Activated CD8-positive, alpha-beta memory T cell treated with anti-CD3 and anti-CD28 coated beads for 36 hours (primary cell): ENCODE data around the gene ABCC8. TPM values are rescaled to one million over a fixed set of nuclear protein-coding genes. Genes with fewer than 3 reads are reported as not detected.

Experiments
- CTCF ChIA-PET: fragments of 350-600 bp; sonication (Branson Sonifier 250); formaldehyde crosslinking; loops from one replicate; lab custom pipeline; 2021; ENCODE audit warnings: antibody characterized with exemption; lab: Charles Lee
- POLR2A ChIA-PET: fragments of 350-600 bp; sonication (Branson Sonifier 250); formaldehyde crosslinking; loops from one replicate; lab custom pipeline; 2021; ENCODE audit warnings: antibody characterized with exemption; lab: Charles Lee
- total RNA-seq, 2 experiments: library from RNA; stranded (reverse); gene quantifications; one replicate each; pipeline ENCODE4 v1.2.3, GENCODE V29; 2021

ABCC8 gene
- total RNA-seq, 2 experiments from 2014 or later, result not detected

DNA sequence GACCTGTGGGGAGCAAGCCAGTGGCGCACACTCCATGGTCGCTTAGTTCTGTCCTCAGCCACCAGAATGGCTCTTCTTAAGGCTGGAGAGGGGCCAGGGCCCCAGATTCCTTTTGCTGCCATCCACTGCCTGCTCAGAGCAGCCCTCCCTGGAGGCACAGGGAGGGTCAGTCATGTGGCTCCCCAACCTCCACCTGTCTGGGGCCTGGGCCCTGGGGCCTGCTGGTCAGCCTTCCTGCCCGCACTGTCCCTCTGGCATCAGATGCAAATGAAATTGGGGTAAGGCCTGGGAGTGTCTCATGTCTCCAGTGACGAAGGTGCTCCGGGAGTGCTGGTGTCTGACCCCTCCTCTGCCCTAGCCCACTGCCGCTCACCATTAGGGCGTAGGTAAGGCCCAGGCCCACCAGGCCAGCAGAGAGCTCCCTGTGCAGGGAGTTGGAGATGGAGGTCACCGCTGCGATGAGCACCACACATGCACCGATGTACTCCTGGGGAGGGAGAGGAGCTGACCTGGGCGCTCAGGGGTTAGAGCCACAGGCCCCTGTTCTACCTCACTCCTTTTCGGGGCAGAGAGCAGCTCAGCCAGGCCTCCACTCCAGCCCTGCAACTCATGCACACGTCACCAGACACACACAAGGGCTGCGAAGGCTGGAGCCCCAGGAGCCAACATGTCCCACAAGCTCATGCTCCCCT lies 79.2 kb downstream of the ABCC8 start:
- POLR2A ChIA-PET, result no interaction called here
- CTCF ChIA-PET, result interaction anchor here (0.7 to 3.7 kb wide), 3 partner anchors 9 to 13 kb away, joined by 3 to 13 read pairs (median 4); partner anchors contain the start of gene KCNJ11

DNA sequence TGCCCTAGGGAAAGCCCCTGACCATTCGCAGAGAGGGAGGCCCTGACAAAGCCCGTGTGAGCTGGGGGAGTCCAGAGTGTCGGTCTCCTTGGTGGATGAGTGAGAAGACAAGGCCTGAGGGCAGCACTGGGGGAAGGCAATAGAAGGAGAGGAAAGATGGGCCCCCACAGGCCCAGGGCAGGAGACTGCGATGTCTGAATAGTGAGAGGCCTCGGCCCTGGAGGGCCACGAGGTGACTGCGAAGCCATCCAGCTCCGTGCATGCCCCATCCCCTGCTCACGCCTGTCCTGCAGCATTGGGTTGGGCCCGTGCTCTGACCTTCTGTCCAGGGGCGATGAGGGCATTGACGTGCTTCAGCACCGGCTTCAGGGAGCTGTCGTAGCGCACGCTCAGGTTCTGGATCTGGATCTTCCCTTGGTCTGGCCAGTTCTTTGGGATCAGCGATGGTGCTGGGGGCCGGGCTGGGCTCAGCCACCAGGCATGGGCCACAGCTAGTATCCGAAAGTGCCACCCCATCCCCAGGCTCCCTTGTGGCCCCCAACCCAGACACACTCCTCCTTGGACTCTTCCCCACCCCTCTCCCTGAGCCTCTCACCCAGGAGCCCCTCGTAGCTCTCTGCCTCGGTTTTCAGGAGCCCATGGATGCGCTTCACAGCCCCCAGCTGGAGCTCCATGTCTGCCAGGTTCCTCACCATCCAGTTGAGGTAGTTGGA lies 79.9 kb downstream of the ABCC8 start:
- ChIA-PET CTCF (interaction anchor here (0.9 to 3.7 kb wide), 2 partner anchors 10 to 12 kb away, joined by 4 to 13 read pairs; no protein-coding TSS in a partner anchor), POLR2A (no interaction called here)

DNA sequence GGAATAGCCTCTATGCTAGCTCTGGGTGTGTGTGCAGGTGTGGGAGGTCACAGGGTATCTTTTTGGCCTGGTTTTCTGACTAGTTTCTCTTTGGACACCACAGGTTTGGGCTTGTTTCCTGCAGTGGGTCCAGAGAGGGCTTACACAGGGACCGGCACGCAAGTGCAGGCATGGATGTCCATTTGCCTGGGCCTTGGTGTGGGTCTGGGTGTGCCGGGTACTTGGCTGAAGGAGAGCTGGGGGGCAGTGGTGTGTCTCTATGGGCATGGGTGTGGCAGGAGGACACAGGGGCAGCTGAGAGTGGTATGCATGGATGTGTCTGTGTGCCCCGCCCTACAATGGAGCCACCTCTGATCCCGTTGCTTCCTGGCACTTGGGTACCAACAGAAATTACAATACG lies 80.7 kb downstream of the ABCC8 start:
- POLR2A ChIA-PET, result no interaction called here
- CTCF ChIA-PET, result interaction anchor here (3.7 kb wide), 1 partner anchor 12 kb away, joined by 13 read pairs; no protein-coding TSS in a partner anchor

DNA sequence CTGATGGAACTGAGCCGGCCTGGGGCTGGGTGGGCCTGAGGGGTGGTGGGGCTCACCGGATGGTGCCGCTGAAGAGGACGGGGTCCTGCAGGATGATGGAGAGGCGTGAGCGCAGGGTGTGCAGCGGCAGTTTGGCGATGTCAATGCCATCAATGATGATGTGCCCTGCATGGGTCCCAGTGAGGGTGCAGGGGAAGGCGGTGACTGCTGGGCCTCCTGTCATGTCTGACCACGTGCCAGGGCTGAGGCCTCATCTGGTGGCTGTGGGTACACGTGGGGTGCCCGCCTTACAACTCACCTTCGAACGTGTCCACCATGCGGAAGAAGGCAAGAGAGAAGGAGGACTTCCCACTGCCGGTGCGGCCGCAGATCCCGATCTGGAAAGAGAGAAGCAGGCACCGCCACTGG lies 81.1 kb downstream of the ABCC8 start:
- CTCF ChIA-PET, result no interaction called here

DNA sequence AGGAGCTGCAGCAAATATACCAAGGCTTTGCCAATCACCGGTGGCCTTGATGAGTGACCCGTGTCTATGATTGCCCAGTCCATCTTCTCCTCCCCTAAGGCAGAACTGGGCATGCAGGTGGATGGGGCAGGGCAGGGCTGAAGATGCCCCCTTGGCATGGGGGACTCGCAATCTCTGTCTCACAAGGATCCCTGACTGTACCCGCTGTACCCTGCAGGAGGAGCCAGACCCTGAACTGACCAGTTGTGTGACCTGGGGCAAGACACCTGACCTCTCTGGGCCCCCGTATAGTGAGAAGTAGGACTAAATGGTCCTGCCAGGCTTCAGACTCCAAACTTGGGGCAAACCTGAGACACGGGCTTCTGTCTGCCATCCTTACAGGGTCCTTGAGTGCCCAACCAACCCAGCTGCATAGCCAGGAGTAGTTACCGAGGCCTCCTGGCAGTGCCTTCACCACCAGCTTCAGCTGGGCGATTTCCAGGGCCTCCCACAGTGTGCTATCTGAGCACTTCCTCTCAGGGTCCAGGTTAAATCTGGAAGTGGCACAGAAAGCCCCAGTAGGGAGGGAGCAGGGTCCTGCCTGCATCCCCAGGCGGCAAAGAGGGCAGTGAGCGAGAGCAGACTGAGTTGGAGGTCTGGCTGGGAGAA lies 81.8 kb downstream of the ABCC8 start:
- CTCF ChIA-PET, result no interaction called here
- POLR2A ChIA-PET, result no interaction called here

More for the DNA sequence above, 81.1 kb downstream of the ABCC8 start:
- POLR2A ChIA-PET, result no interaction called here

DNA sequence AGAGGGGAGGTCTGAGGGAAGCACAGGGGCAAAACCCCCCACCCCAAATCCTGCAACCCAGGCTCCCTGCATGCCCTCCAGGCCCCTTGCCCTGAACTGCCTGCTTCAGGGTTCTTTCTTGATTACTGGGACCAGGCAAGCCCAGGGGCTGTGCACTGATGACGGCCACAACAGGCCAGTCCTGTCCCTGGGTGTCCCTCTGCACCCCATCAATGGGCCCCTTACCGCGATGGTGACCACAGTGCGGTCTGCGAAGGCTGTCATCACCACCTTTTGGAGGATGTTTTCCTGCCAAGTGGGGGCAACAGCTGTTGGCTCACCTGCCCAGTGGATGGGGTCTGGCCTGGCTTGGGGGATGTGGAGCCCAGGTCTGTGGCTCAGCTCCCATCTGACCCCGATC lies 83.2 kb downstream of the ABCC8 start:
- POLR2A ChIA-PET, result no interaction called here
- CTCF ChIA-PET, result interaction anchor here (0.8 kb wide), 1 partner anchor 10 kb away, joined by 3 read pairs; no protein-coding TSS in a partner anchor

DNA sequence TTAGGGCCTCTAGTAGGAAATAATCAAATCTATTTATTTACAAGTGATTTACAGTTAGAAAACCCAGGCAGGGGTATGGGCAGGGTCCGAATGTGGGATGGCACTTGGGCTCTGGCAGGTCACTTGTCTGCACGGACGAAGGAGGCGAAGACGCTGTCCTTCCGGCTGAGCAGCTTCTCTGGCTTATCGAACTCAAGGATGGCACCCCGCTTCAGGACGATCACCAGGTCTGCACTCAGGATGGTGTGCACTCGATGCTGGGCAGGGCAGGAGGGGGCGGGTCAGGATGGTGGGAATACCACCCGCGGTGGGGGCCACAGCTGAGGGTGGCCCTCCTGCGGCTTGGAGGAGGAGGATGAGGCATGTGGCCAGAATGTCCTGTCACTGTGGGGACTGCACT lies 83.8 kb downstream of the ABCC8 start:
- ChIA-PET POLR2A (no interaction called here), CTCF (interaction anchor here (1.5 kb wide), 1 partner anchor 112 kb away, joined by 3 read pairs; no protein-coding TSS in a partner anchor)

DNA sequence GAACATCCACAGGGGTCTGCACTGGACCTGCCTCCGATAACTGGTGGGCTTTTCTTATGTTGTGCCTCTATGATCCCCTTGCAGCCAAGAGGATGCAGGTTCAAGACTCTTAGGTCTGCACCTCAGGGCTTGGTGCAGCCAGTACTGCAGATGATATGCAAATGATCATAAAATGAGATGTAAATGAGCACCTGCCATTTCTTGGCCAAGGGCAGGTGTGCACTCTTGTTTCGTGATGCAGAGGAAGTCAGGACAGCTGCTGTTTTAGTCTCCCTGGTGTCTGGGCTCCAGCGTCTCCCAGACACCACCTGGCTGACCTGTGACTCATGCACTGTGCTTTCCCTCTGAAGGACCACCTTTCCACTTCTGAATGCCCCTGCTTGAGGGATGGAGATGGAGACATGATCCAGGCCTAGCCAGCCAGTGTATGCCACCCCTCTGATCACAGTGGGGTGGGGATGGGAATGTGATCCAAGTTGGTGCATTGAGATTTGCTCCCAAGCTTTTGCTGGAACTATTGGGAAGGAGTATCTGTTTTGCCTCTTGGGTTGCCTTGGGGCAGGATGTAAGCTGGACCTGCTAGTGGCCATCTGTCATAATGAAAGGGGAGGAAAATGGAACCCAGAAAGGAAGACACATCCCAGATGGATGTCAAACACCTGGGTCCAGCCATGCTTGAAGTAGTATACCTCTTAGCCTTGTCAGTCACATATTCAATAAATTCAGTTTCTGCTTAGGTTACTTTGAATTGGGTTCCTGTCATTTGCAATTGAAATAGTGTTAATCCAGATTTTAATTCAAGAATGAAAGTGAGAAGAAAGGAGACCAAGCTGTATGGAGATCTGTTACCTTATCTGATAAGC lies 84.9 kb downstream of the ABCC8 start:
- ChIA-PET CTCF (interaction anchor here (0.6 to 1.5 kb wide), 2 partner anchors 29 to 113 kb away, joined by 3 read pairs; no protein-coding TSS in a partner anchor), POLR2A (no interaction called here)

DNA sequence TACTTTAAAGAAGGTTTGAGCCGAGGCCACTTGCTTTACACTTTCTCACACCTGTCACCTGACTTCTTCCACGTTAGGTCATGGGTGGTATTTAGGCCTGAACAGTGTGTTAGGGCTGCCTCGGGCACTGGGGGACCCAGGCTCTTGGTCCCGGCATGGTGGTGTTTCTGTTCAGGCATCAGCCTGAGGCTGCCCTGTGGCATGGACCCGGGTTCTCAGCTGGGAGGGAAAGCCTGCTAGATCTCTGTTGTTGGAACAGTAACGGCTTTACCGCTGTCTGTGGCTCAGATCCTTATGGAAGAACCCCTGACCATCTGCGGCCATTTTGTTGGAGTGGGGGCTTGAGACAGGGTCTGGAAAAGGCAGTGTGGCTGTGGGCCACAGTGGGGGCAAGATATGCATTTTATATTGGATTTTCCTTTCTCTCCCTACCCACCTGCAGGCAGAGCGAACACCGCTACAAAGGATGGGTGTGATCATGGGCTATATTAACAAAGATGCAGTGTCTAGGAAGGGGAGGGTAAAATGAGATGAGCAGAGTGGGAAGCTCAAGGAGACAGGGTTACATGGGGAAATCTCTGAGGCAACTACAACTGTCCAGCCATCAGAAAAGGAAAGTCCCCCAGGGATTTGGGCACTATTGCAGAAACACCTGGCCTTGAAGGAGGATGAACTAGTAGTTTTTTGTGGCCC lies 86.5 kb downstream of the ABCC8 start:
- ChIA-PET CTCF (interaction anchor here (0.8 to 1.3 kb wide), 5 partner anchors 52 to 314 kb away, joined by 3 to 5 read pairs (median 3); no protein-coding TSS in a partner anchor), POLR2A (interaction anchor here (1.3 kb wide), 1 partner anchor 182 kb away, joined by 5 read pairs; the partner anchor contains the start of gene PIK3C2A)

DNA sequence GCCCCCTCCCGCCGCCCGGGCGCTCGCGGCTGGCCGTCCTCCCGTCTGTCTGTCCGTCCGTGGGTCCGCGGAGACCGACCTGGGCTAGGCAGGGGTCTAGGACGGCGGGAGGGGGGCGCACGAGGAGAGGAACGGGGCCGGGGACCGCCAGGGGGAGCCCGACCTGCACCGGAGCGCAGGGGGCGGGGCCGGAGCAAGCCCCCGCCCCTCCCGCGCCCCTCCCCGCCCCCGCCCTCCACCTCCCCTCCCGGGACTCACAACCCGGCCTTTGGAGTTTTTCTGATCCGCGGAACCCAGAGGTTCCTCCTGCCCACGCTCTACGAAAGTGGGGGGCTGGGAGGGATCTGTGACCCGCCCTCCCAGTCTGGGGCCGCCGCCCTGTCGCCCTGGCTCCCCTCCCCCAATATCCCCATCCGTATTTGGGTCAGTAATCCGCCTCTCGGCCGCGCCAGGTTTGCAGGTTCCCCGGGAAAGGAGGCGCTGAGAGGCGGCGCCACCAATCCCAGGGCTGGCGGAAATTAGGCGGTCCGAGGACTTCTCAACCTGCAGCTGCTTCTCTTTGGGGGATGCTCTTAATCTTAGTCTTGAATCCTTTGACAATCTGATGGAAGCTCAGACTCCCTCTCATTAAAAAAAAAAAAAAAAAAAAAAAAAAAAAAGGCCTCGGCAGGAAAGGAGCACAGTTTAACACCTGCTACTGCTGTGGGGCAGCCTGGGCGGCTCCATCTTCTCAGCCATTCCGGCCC lies 87.3 kb downstream of the ABCC8 start:
- CTCF ChIA-PET, result interaction anchor here (0.6 to 1.3 kb wide), 9 partner anchors 9 to 492 kb away, joined by 3 to 5 read pairs (median 3); no protein-coding TSS in a partner anchor
- POLR2A ChIA-PET, result interaction anchor here (1.3 kb wide), 1 partner anchor 181 kb away, joined by 5 read pairs; the partner anchor contains the start of gene PIK3C2A

DNA sequence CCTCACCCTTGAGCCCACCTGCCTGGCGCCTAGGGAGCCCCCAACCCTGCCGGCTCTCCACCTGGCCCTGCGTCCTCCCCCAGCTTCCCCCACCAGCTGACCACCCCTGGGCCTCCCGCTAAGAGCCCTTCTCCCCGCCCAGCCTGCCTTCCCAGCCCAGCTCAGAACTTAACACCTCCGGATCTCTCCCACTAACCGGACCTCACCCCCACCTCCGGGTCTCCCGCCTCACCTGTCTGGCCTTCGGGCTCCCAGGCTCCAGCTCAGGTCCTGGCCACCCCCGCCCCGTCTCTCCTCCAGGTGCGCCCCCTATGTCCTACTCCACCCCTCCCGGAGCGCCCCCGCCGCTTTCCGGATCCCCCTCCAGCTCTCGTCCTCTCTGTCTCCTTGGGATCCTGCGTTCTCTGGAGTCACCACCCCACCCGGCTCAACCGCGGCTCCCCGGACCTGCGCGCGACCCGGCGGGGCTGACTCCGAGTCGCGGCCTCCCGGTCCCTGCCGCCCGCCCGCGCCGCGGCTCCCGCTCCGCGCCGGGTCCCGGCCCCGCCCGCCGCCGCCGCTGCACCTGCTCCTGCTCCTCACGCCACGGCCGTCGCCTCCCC lies 87.9 kb downstream of the ABCC8 start, which contains the start of gene KCNJ11:
TSS of gene KCNJ11 (minus strand) at position 51 of the 602 bp plus-strand sequence. CDS start 568 bp downstream, outside the sequence.
- ChIA-PET CTCF (interaction anchor here (0.6 to 1.0 kb wide), 5 partner anchors 9 to 491 kb away, joined by 3 to 5 read pairs (median 4); no protein-coding TSS in a partner anchor), POLR2A (no interaction called here)

DNA sequence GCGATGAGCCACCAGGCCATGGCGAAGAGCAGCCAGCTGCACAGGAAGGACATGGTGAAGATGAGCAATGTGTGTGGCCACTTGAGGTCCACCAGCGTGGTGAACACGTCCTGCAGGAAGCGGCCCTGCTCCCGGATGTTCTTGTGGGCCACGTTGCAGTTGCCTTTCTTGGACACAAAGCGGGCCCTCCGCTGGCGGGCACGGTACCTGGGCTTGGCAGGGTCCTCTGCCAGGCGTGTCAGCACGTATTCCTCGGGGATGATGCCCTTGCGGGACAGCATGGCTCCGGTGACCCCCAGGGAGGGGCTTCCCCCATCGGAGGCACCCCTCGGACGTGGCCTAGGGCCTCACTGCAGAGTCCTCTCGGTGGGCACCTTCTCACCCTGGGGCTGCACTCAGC lies 88.8 kb downstream of the ABCC8 start:
- CTCF ChIA-PET, result interaction anchor here (0.9 to 1.7 kb wide), 2 partner anchors 9 to 116 kb away, joined by 4 to 5 read pairs; no protein-coding TSS in a partner anchor

DNA sequence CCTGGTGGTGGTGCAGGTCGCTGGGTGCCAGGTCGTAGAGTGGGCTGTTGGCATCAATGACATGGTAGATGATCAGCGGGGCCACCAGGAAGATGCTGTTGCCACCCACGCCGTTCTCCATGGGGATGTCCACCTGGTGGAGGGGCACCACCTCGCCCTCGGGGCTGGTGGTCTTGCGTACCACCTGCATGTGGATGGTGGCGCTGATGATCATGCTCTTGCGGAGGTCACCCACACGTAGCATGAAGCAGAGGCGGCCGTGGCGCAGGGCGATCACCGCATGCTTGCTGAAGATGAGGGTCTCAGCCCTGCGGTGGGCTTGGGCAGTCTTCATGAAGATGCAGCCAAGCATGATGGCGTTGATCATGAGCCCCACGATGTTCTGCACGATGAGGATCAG lies 89.4 kb downstream of the ABCC8 start:
- POLR2A ChIA-PET, result no interaction called here
- CTCF ChIA-PET, result interaction anchor here (0.5 to 1.7 kb wide), 4 partner anchors 10 to 124 kb away, joined by 3 to 6 read pairs (median 4); no protein-coding TSS in a partner anchor

More for the DNA sequence above, 88.8 kb downstream of the ABCC8 start:
- POLR2A ChIA-PET, result no interaction called here

DNA sequence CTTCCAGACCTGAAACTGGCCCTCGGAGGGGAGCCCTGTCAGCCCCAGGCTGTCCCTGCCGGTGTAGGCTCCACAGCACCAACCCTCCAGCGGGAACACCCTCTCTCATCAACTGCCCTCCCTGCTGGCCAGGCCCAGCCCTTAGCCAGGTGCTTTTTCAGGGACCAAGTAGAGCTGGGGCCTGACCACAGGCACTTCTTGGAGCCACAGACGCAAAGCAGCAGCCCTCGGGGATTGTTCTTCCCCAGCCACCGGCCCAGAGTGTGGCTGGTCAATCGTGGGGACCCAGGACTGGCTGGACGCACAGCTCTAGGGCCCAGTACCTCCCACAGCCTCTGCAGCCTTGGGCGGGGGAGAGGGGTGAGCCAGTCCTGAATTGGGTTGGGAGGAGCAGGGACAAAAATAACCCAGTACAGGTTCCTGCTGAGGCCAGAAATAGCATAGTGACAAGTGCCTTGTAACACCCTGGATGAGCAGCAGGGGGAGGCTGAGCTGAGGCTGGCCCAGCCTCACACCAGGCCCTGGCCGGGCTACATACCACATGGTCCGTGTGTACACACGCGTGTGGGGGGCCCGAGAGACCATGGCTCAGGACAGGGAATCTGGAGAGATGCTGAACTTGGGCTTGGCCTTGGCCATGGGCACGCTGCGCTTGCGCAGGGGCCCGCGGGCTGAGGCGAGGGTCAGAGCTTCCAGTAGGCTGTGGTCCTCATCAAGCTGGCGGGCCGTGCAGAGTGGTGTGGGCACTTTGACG lies 90.1 kb downstream of the ABCC8 start:
- ChIA-PET POLR2A (no interaction called here), CTCF (interaction anchor here (0.5 to 1.7 kb wide), 4 partner anchors 10 to 125 kb away, joined by 3 to 6 read pairs (median 4); no protein-coding TSS in a partner anchor)

DNA sequence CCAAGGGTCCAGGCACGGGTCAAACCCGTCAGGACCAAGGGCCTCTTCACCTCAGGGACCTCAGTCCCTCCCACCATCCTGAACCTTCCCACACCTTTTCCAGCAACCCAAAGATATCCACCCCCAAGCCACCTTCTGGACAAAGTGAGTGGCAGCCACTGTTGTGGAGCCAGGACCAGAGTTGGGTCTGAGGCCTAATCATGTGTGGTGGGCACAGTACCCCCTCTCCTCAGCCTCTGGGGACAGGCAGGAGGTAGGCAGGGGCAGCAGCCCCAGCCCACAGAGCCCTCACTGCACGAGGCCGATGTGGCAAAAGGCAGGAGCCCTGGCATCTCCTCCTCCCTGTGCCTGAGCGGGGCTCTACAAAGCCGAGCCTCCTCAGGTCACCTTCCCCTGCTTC lies 90.7 kb downstream of the ABCC8 start:
- POLR2A ChIA-PET, result no interaction called here
- CTCF ChIA-PET, result interaction anchor here (0.6 to 1.7 kb wide), 3 partner anchors 11 to 119 kb away, joined by 4 to 6 read pairs (median 4); no protein-coding TSS in a partner anchor
